Measurements from ENCODE around the gene ZIC3.

DNA sequence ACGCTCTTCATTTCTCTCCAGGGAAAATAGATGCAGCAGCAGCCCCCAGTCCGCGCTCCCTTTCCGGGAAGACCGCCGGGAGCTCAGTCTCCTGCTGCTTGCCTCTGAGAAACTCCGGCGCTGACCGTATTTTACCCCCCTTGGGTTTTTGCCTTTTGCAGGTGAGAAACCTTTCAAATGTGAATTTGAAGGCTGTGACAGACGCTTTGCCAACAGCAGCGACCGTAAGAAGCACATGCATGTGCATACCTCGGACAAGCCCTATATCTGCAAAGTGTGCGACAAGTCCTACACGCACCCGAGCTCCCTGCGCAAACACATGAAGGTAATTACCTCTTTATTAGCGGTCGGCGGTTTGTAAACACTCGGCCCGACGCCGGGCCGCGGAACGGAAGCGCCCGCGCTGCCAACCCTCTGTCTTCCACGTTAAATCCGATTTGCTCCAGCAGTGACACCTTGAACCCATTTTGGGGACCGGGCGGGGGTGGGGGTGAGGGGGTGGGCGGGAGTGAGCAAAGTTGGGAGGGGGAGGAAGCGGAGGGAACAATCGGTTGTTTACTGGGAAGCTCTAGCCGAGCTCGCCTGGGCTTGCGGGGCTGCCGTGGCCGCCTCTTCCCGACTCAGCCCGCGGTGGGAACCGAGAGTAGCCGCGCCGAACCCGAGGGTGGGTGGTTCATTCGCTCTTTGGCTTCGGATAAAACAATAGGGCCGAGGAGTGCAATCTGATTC is 3.0 kb downstream of the ZIC3 start:
- TF ChIP-seq TAF1 (IDR thresholded peaks at IDR 0.05; ENCODE audit: borderline replicate concordance, insufficient read depth, low read length) (no peak), POLR2AphosphoS5 (IDR thresholded peaks at IDR 0.05; ENCODE audit: low read depth, low read length) (no peak), REST (IDR thresholded peaks at IDR 0.05; ENCODE audit: insufficient read depth in 1 of 2, low read depth in 2 of 2, low read length in 2 of 2) (no peak), SIN3A (IDR thresholded peaks at IDR 0.05; ENCODE audit: borderline replicate concordance, insufficient read depth, low read length) (no peak)
